Tibial nerve (tissue), 4 donors: ENCODE results near the gene CYB561D1. TPM values are rescaled to one million over a fixed set of nuclear protein-coding genes. Genes with fewer than 3 reads are reported as not detected.

Source experiments
- DNase-seq, 2 donors: peaks; one replicate each; pipeline ENCODE4 v3.0.0-alpha.2; 2019; ENCODE audit warnings: low spot score in 2 of 2
- H3K27ac ChIP-seq, 4 donors: fragments of 200-600 bp; sonication (generic) in 3 of 4; one replicate each; pipeline ENCODE4 v1.5.1; 2017 to 2019; ENCODE audit warnings: mild to moderate bottlenecking in 1 of 4
- H3K27me3 ChIP-seq, 2 donors: fragments of 200-600 bp; sonication (generic) in 1 of 2; one replicate each; pipeline versions ENCODE4 v1.5.1 to v1.6.0; 2017 to 2019
- H3K36me3 ChIP-seq, 3 donors: fragments of 200-600 bp; sonication (generic); one replicate each; pipeline ENCODE4 v1.5.1; 2018 to 2019
- H3K4me1 ChIP-seq, 4 donors: fragments of 200-600 bp; sonication (generic) in 3 of 4; one replicate each; pipeline ENCODE4 v1.5.1; 2017 to 2019
- H3K4me3 ChIP-seq, 4 donors: fragments of 200-600 bp; sonication (generic) in 3 of 4; one replicate each; pipeline ENCODE4 v1.5.1; 2017 to 2019; ENCODE audit warnings: mild to moderate bottlenecking in 1 of 4, moderate library complexity in 1 of 4
- H3K9me3 ChIP-seq, 4 donors: fragments of 200-600 bp; sonication (generic) in 3 of 4; one replicate each; pipeline ENCODE4 v1.5.1; 2017 to 2019
- CTCF ChIP-seq, 5 experiments: fragments of 200-600 bp in 3 of 5; fragments of 450-650 bp in 2 of 5; sonication (generic) in 3 of 5; IDR thresholded peaks; one replicate each; pipeline ENCODE4 v1.5.1; 2016 to 2019; ENCODE audit warnings: antibody characterized with exemption in 5 of 5, mild to moderate bottlenecking in 3 of 5, moderate library complexity in 2 of 5
- EP300 ChIP-seq, 2 donors: sonication (generic); formaldehyde crosslinking; IDR thresholded peaks; one replicate each; pipeline ENCODE4 v1.6.1; 2017; ENCODE audit warnings: antibody characterized with exemption in 2 of 2, mild to moderate bottlenecking in 1 of 2
- POLR2A ChIP-seq, 2 donors: fragments of 450-650 bp; IDR thresholded peaks; one replicate each; pipeline ENCODE4 v1.6.1; 2017; ENCODE audit warnings: antibody characterized with exemption in 2 of 2, mild to moderate bottlenecking in 2 of 2, moderate library complexity in 2 of 2
- WGBS, 2 donors: methylation state at CpG; one replicate each; pipeline ENCODE4 v1.1.5; 2018; 5-methylcytosine and 5-hydroxymethylcytosine counted together
- total RNA-seq, 4 donors: library from RNA; depleted of rRNA; stranded (reverse); fragments of >200 nt; gene quantifications; one replicate each; pipeline ENCODE4 v1.1.0, GENCODE V29; 2016

CYB561D1 gene
- total RNA-seq, 4 donors from 2014 or later, result 4.4 to 8.4 (median 5.6) TPM

DNA sequence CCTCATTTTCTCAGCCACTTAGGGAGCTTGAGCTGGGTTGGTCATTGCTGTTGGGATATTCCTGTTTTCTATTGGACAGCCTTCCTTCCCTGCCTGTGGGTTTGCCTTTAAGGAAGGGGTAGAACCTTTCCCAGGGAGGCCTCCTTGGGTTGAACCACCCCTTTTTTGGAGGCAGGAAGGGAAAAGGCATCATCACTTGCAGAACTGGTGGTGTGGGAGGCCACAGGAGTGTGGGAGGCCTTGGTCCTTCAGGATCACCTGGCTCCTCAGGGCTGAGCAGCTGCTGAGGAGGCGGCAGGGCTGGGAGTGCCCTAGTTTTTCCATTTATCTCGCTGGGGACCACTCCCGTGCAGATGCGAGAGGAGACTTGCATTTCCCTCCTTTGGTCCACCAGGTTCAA, 667 bp upstream of the CYB561D1 start:
- no peak for DNase-seq
- H3K9me3 ChIP-seq, result no peaks in the 10 kb centered on the region
- no peaks in the 10 kb centered on the region for H3K27me3 ChIP-seq
- peak overlapping the region in 3 of 4 donors; percentile 66 to 86 (median 78) for H3K27ac ChIP-seq
- H3K36me3 ChIP-seq, result peaks cover 0 to 54% (median under 1%) of the 10 kb centered on the region in 3 donors
- TF ChIP-seq CTCF (IDR thresholded peaks at IDR 0.05), result no peak
- TF ChIP-seq POLR2A (IDR thresholded peaks at IDR 0.05), result no peak
- no peak for TF ChIP-seq EP300 (IDR thresholded peaks at IDR 0.05)
- WGBS, 2 donors, result 63 to 65% methylated on average over 4 of the region's 4 CpGs
- H3K4me1 ChIP-seq, result peaks cover 0 to 39% (median 16%) of the 10 kb centered on the region in 4 donors
- peak overlapping the region in 1 of 4 donors; percentile 86 for H3K4me3 ChIP-seq

- no peaks in the 10 kb centered on the region for H3K27me3 ChIP-seq
- DNase-seq, result no peak
- H3K4me1 ChIP-seq, result peaks cover 0 to 63% (median 23%) of the 10 kb centered on the region in 4 donors
- WGBS, 2 donors, result 88 to 91% methylated on average over 5 to 7 of the region's 7 CpGs
- no peak overlapping the region for H3K4me3 ChIP-seq
- H3K36me3 ChIP-seq, result peaks cover 0 to 49% (median 0%) of the 10 kb centered on the region in 3 donors
- TF ChIP-seq POLR2A (IDR thresholded peaks at IDR 0.05) (no peak), EP300 (IDR thresholded peaks at IDR 0.05) (no peak), CTCF (IDR thresholded peaks at IDR 0.05) (no peak)
- no peaks in the 10 kb centered on the region for H3K9me3 ChIP-seq
- no peak overlapping the region for H3K27ac ChIP-seq
Measured at GRCh38 chr1:109495738-109496137, 1.8 kb downstream of the CYB561D1 start.

- H3K9me3 ChIP-seq, result no peaks in the 10 kb centered on the region
- peaks cover 0 to 79% (median 31%) of the 10 kb centered on the region in 4 donors for H3K4me1 ChIP-seq
- no peak overlapping the region for H3K27ac ChIP-seq
- H3K4me3 ChIP-seq, result no peak overlapping the region
- no peaks in the 10 kb centered on the region for H3K27me3 ChIP-seq
- no peak for TF ChIP-seq EP300 (IDR thresholded peaks at IDR 0.05)
- no peak for TF ChIP-seq CTCF (IDR thresholded peaks at IDR 0.05)
- TF ChIP-seq POLR2A (IDR thresholded peaks at IDR 0.05), result no peak
- 58 to 61% methylated on average over 9 of the region's 9 CpGs for WGBS, 2 donors
- peaks cover 0 to 60% (median 0%) of the 10 kb centered on the region in 3 donors for H3K36me3 ChIP-seq
- no peak for DNase-seq
Measured at GRCh38 chr1:109497449-109498160, 3.7 kb downstream of the CYB561D1 start.

GRCh38 chr1:109498161-109498801, 4.4 kb downstream of the CYB561D1 start:
- Histone ChIP-seq H3K4me1 (peaks cover 0 to 77% (median 30%) of the 10 kb centered on the region in 4 donors), H3K27ac (no peak overlapping the region), H3K27me3 (no peaks in the 10 kb centered on the region), H3K9me3 (no peaks in the 10 kb centered on the region), H3K36me3 (peaks cover 0 to 67% (median 0%) of the 10 kb centered on the region in 3 donors), H3K4me3 (no peak overlapping the region)
- DNase-seq, result no peak
- 51 to 65% methylated on average over 8 to 12 of the region's 12 CpGs for WGBS, 2 donors
- TF ChIP-seq CTCF (IDR thresholded peaks at IDR 0.05) (peak; percentile 18 to 55 (median 30)), EP300 (IDR thresholded peaks at IDR 0.05) (no peak)

- no peak overlapping the region for H3K27ac ChIP-seq
- TF ChIP-seq POLR2A (IDR thresholded peaks at IDR 0.05) (no peak), EP300 (IDR thresholded peaks at IDR 0.05) (no peak), CTCF (IDR thresholded peaks at IDR 0.05) (no peak)
Measured at GRCh38 chr1:109499081-109499480, 5.2 kb downstream of the CYB561D1 start.

More at GRCh38 chr1:109499081-109499480, 5.2 kb downstream of the CYB561D1 start:
- no peak for DNase-seq
- Histone ChIP-seq H3K9me3 (no peaks in the 10 kb centered on the region), H3K4me1 (peaks cover 0 to 76% (median 27%) of the 10 kb centered on the region in 4 donors), H3K27me3 (no peaks in the 10 kb centered on the region), H3K36me3 (peaks cover 0 to 70% (median 0%) of the 10 kb centered on the region in 3 donors), H3K4me3 (no peak overlapping the region)
- 73 to 78% methylated on average over 7 of the region's 7 CpGs for WGBS, 2 donors
